ENCODE measurements around the gene PRDX2. TPM values are rescaled to one million over a fixed set of nuclear protein-coding genes. Genes with fewer than 3 reads are reported as not detected.
A peak's percentile ranks its signal among the peaks of the same experiment; 100 is the strongest.

The PRDX2 gene
- total and polyA plus RNA-seq, 2 donors from 2014 or later: 171 to 664 TPM

DNA sequence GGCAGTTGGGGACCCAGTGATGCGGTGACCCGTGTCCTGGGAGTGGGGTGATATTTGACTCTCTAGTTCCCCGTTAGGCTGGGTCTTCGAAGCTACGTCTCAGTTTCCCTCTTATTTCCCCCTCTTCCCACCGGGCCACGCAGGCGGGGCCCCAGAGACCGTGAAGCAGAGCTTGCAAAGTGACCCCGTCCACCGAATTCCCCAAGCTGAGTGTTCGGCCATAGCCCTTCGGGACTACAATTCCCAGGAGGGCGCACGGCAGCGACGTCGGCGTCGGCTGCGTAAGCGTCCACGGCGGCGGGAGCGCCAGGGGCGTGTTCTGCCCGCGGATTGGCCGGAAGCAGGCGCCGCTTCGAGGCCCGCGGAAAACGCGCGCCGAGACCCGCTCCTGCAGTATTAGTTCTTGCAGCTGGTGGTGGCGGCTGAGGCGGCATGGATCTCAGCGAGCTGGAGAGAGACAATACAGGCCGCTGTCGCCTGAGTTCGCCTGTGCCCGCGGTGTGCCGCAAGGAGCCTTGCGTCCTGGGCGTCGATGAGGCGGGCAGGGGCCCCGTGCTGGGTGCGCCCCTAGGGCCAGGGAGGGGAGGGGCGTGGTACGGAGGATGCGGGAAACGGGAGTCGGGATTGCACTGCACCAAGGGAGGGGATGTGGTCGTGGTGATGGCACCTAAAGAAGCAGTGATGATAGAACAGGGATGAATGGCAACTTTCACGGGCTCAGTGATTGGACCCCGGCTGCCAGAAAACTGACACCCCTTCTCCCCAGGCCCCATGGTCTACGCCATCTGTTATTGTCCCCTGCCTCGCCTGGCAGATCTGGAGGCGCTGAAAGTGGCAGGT is 4.9 kb upstream of the PRDX2 start, which contains the start of gene RNASEH2A:
TSS of gene RNASEH2A (plus strand) at position 343 of the 840 bp plus-strand sequence. CDS start at position 433, 90 bp downstream.
- DNase-seq: peak; percentile 92 to 97 (median 96)
- no peaks in the 10 kb centered on the region for H3K27me3 ChIP-seq (ENCODE audit: control insufficient read depth, insufficient read depth, low read length)
- peak within 1 kb of the TSS in 1 of 2 donors; percentile 32 for H3K27ac ChIP-seq (ENCODE audit: low read depth in 2 of 2, low read length in 2 of 2)
- intact Hi-C loops (cut with DNase I): no loop called here
- FAIRE-seq: no peak
- no peak for TF ChIP-seq CTCF (IDR thresholded peaks at IDR 0.05; ENCODE audit: borderline replicate concordance, extremely low read depth, insufficient read depth)
- peak within 1 kb of the TSS; percentile 68 to 82 (median 74) for H3K4me3 ChIP-seq (ENCODE audit: low read length in 3 of 3)
- H3K9ac ChIP-seq (ENCODE audit: low read length in 3 of 3): peak within 1 kb of the TSS; percentile 57 to 87 (median 73)
- H3K36me3 ChIP-seq (ENCODE audit: control insufficient read depth in 2 of 3, insufficient read depth in 3 of 3, low read length in 3 of 3): no peaks in the 10 kb centered on the region
- H3K4me1 ChIP-seq (ENCODE audit: control insufficient read depth in 2 of 3, insufficient read depth in 2 of 3, low read depth in 1 of 3, low read length in 3 of 3): peaks cover 0 to 13% (median 10%) of the 10 kb centered on the region in 3 donors
- no peaks in the 10 kb centered on the region for H3K9me3 ChIP-seq (ENCODE audit: control insufficient read depth in 2 of 3, insufficient read depth in 1 of 3, low read length in 3 of 3)

GRCh38 chr19:12804051-12804450 is 2.5 kb upstream of the PRDX2 start:
- FAIRE-seq (no peak), DNase-seq (peak in 1 of 5 donors; percentile 61)
- TF ChIP-seq CTCF (IDR thresholded peaks at IDR 0.05; ENCODE audit: borderline replicate concordance, extremely low read depth, insufficient read depth): no peak
- no peaks in the 10 kb centered on the region for H3K9me3 ChIP-seq (ENCODE audit: control insufficient read depth in 2 of 3, insufficient read depth in 1 of 3, low read length in 3 of 3)
- no peak overlapping the region for H3K9ac ChIP-seq (ENCODE audit: low read length in 3 of 3)
- no peak overlapping the region for H3K27ac ChIP-seq (ENCODE audit: low read depth in 2 of 2, low read length in 2 of 2)
- no peak overlapping the region for H3K4me3 ChIP-seq (ENCODE audit: low read length in 3 of 3)
- no peaks in the 10 kb centered on the region for H3K27me3 ChIP-seq (ENCODE audit: control insufficient read depth, insufficient read depth, low read length)
- peaks cover 0 to 23% (median 15%) of the 10 kb centered on the region in 3 donors for H3K4me1 ChIP-seq (ENCODE audit: control insufficient read depth in 2 of 3, insufficient read depth in 2 of 3, low read depth in 1 of 3, low read length in 3 of 3)
- peaks cover 0 to 5% (median 0%) of the 10 kb centered on the region in 3 donors for H3K36me3 ChIP-seq (ENCODE audit: control insufficient read depth in 2 of 3, insufficient read depth in 3 of 3, low read length in 3 of 3)
- intact Hi-C loops (cut with DNase I): no loop called here

GRCh38 chr19:12802267-12803106 is 887 bp upstream of the PRDX2 start:
- peak overlapping the region in 1 of 2 donors; percentile 7 for H3K27ac ChIP-seq (ENCODE audit: low read depth in 2 of 2, low read length in 2 of 2)
- intact Hi-C loops (cut with DNase I): no loop called here
- FAIRE-seq: no peak
- DNase-seq: peak in 1 of 5 donors; percentile 47
- TF ChIP-seq CTCF (IDR thresholded peaks at IDR 0.05; ENCODE audit: borderline replicate concordance, extremely low read depth, insufficient read depth): no peak
- H3K4me3 ChIP-seq (ENCODE audit: low read length in 3 of 3): peak overlapping the region; percentile 69 to 93 (median 78)
- peak overlapping the region in 2 of 3 donors; percentile 22 to 91 for H3K9ac ChIP-seq (ENCODE audit: low read length in 3 of 3)
- H3K27me3 ChIP-seq (ENCODE audit: control insufficient read depth, insufficient read depth, low read length): no peaks in the 10 kb centered on the region
- H3K36me3 ChIP-seq (ENCODE audit: control insufficient read depth in 2 of 3, insufficient read depth in 3 of 3, low read length in 3 of 3): peaks cover 0 to 5% (median 2%) of the 10 kb centered on the region in 3 donors
- peaks cover 0 to 23% (median 15%) of the 10 kb centered on the region in 3 donors for H3K4me1 ChIP-seq (ENCODE audit: control insufficient read depth in 2 of 3, insufficient read depth in 2 of 3, low read depth in 1 of 3, low read length in 3 of 3)
- H3K9me3 ChIP-seq (ENCODE audit: control insufficient read depth in 2 of 3, insufficient read depth in 1 of 3, low read length in 3 of 3): no peaks in the 10 kb centered on the region
